GM12865 (cell line): Measurements from ENCODE around the gene BRIP1.
"Not testable (repeated sequence)": the region's sequence is repeated elsewhere in the genome, so short reads cannot be mapped to it uniquely, and the experiment has no call there.

Experiments
- DNase-seq: peaks from one replicate; pipeline ENCODE4 v3.0.0; 2010; ENCODE audit warnings: low read depth
- H3K4me3 ChIP-seq: 2 replicates; pipeline ENCODE4 v1.5.1; 2011; ENCODE audit warnings: mild to moderate bottlenecking, low read depth, low read length, control low read depth
- TF ChIP-seq, protein P1 (sequence below): IDR thresholded peaks from 2 replicates; pipeline ENCODE4 v1.5.1; 2011; ENCODE audit warnings: low read length, control low read depth, low read depth, inconsistent platforms; ENCODE audit not compliant: insufficient read depth; ENCODE audit errors: missing control alignments

Gene BRIP1

DNA sequence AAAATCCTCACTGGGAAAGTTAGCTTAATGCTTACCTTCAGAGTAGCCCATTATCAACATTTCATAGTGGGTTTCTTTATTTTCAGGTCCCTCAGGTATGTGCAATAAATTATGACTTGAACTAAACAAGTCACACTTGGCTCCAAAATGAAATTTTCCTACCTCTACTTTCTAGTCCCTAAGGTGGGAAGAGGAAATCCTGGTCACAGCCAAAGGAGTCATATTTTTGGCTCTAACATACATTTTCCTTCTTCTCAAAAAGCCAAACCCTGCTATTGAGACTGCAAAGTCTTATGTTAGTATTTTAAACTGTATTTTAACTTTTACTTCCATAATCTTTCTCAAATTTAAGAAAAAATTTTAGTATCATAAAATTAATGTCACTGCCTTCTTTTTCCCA lies 128.9 kb downstream of the BRIP1 start:
- no peak overlapping the region for H3K4me3 ChIP-seq
- no peak for DNase-seq
- TF ChIP-seq, protein P1, sequence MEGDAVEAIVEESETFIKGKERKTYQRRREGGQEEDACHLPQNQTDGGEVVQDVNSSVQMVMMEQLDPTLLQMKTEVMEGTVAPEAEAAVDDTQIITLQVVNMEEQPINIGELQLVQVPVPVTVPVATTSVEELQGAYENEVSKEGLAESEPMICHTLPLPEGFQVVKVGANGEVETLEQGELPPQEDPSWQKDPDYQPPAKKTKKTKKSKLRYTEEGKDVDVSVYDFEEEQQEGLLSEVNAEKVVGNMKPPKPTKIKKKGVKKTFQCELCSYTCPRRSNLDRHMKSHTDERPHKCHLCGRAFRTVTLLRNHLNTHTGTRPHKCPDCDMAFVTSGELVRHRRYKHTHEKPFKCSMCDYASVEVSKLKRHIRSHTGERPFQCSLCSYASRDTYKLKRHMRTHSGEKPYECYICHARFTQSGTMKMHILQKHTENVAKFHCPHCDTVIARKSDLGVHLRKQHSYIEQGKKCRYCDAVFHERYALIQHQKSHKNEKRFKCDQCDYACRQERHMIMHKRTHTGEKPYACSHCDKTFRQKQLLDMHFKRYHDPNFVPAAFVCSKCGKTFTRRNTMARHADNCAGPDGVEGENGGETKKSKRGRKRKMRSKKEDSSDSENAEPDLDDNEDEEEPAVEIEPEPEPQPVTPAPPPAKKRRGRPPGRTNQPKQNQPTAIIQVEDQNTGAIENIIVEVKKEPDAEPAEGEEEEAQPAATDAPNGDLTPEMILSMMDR: no peak

DNA sequence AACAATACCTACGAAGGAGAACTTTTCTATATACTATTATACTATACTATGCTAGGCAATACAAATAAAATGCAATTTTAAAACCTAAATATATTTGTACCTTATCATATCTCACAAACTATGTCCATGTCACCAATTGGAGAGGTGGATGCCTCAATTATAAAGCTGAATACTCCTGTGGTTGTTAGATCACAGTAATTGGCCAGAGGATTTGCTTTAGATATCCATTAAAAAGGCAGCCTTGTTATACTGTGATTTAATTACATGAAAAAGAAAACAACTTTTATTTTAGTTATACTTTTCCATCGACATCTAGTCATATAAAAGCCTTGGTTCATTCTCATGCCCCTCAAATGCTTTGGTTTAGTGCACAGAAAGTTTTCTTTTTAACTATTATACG lies 129.3 kb downstream of the BRIP1 start:
- H3K4me3 ChIP-seq: no peak overlapping the region
- TF ChIP-seq, protein P1: no peak
- DNase-seq: no peak

DNA sequence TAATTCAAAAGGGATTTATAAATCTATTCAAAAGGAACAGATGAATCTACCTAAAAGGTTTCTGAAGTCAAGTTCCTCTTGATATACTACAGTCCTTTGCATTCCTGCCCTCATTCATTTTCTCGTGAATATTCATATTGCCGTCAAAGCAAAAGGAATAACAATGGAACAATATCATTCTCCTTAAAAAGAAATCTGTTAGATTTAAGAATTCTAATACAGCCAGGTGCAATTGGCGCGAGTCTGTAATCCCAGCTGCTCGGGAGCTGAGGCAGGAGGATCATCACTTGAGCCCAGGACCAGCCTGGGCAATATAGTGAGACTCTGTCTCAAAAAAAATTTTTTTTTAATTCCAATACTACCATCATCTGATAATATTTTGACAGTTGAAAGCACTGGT lies 130.3 kb downstream of the BRIP1 start:
- H3K4me3 ChIP-seq: no peak overlapping the region
- TF ChIP-seq, protein P1: no peak
- no peak for DNase-seq

DNA sequence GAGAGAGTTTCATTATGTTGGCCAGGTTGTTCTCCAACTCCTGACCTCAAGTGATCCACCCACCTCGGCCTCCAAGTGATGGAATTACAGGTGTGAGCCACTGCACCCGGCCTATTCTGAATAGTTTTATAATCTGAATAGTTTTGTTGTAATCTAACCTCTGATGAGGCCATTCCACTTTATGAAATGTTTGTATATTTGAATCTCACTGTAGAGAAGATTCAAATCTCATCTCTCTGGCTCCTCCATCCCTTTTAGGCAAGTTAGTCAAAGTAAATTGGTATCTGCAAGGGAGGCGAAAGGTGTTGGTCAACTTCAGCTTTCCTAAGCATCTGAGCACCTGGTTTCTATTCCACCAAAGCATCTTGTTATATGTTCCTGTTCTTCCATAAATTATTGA lies 131.2 kb downstream of the BRIP1 start:
- TF ChIP-seq, protein P1: no peak
- H3K4me3 ChIP-seq: no peak overlapping the region
- DNase-seq: no peak

DNA sequence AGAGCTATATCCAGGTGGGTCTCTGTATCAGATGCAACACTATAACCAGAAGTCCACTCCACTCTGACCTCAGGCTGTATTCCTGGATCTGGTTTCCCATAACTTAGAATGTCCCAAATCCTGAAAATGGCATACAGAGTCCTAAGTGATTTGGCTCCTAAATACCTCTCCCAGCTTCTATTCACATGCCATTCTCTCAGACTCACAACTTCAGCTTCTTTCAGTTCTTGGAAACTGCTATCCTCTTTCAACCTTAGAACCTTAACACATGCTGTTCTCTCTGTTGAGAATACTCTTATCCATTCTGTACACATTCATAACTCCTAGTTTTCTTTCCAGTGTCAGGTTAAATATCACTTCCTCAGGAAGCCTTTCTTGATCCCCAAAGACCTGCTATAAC lies 132.0 kb downstream of the BRIP1 start:
- H3K4me3 ChIP-seq: no peak overlapping the region
- TF ChIP-seq, protein P1: no peak
- DNase-seq: no peak

DNA sequence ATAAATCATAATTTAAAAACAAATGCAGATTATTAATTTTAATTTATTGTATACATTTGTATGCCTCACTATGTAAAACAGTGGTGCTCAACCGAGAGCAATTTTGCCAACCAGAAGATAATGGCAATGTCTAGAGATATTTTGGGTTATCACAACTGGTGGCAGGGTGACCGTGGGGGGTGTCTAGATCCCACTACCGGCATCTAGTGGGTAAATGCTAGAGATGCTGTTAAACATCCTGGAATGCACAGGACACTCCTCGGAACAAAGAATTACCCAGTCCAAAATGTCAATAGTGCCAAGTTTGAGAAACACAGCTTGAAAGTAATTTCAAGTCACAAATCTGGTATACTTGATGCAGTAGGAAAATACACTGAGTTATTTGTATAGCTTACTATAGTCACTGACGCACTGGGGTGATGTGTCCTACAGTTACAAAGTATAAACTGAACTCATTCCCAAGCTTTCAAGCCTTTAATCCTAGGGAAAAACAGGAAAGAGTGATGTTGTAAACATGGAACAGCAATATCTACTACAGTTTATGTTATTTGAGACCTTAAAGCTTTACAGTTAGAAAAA lies 133.5 kb downstream of the BRIP1 start:
- no peak for DNase-seq
- TF ChIP-seq, protein P1: no peak
- H3K4me3 ChIP-seq: no peak overlapping the region

DNA sequence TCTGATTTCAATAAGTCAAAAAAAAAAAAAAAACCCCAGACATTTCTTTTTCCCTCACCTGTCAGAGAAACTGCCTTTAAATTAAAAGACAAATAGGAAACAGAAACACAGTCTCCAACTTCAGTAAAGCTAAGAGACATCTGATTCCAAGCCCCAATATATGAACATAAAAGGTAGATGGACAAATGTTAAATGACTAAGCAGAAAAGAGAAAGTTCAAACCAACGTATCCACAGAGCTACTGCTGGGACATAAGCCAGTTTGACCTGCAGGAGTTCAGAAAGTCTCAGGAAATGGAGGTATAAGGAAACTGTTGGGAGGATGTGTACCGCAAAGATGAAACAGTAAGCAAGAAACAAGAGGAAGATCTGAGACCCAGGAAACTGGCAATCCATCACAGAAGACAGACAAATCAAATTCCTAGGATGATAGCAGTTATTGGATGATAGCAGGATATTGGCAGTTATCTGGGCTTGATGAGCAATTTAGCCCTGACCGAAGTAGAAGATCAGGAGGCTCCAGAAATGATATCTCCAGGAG lies 135.0 kb downstream of the BRIP1 start:
- TF ChIP-seq, protein P1: no peak
- no peak for DNase-seq
- H3K4me3 ChIP-seq: no peak overlapping the region

DNA sequence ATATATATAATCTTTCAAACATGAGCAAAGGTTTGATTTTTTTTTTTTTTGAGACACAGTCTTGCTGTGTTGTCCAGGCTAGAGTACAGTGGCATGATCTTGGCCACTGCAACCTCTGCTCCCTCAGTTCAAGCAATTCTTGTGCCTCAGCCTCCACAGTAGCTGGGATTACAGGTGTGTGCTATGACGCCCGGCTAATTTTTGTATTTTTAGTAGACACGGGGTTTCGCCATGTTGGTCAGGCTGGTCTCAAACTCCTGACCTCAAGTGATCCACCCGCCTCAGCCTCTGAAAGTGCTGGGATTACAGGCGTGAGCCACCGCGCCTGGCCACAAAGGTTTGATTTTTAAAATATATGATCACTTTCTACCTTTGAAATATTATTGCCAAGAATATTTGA lies 135.5 kb downstream of the BRIP1 start:
- H3K4me3 ChIP-seq, DNase-seq: not testable (repeated sequence)
